Fibroblast of the aortic adventitia (primary cell): Measurements from ENCODE around the gene DAPK1. TPM values are rescaled to one million over a fixed set of nuclear protein-coding genes. Genes with fewer than 3 reads are reported as not detected.

Source experiments
- DNase-seq: peaks from one replicate; pipeline ENCODE4 v3.0.0-alpha.2; 2010; ENCODE audit warnings: low read depth
- H3K4me3 ChIP-seq: 2 replicates; pipeline ENCODE4 v1.5.1; 2011; ENCODE audit warnings: low read depth, mild to moderate bottlenecking, control low read depth, low read length, moderate library complexity
- CTCF ChIP-seq: IDR thresholded peaks from 2 replicates; pipeline ENCODE4 v1.5.1; 2011; ENCODE audit warnings: mild to moderate bottlenecking, low read length, control low read depth, inconsistent platforms; ENCODE audit not compliant: insufficient read depth
- total RNA-seq: library from RNA; depleted of rRNA; stranded (reverse); fragments of >200 nt; gene quantifications from 2 replicates; pipeline ENCODE4 v1.2.3, GENCODE V29; 2012; ENCODE audit warnings: low replicate concordance

Gene DAPK1
- total RNA-seq, 1 donor, result 30.9 TPM

GRCh38 chr9:87569518-87569917, 71.9 kb downstream of the DAPK1 start:
- DNase-seq, result peak; percentile 79
- no peak for TF ChIP-seq CTCF

GRCh38 chr9:87570000-87570908, 72.6 kb downstream of the DAPK1 start:
- H3K4me3 ChIP-seq, result no peak overlapping the region
- TF ChIP-seq CTCF, result no peak
- peak; percentile 52 for DNase-seq

More at GRCh38 chr9:87569518-87569917, 71.9 kb downstream of the DAPK1 start:
- no peak overlapping the region for H3K4me3 ChIP-seq

- H3K4me3 ChIP-seq, result no peak overlapping the region
- DNase-seq, result no peak
- TF ChIP-seq CTCF, result no peak
Measured at GRCh38 chr9:87572719-87573118, 75.1 kb downstream of the DAPK1 start.

- no peak for TF ChIP-seq CTCF
- DNase-seq, result peak; percentile 23
- H3K4me3 ChIP-seq, result no peak overlapping the region
Measured at GRCh38 chr9:87573841-87574342, 76.2 kb downstream of the DAPK1 start.

GRCh38 chr9:87577746-87578145, 80.1 kb downstream of the DAPK1 start:
- no peak for DNase-seq
- H3K4me3 ChIP-seq, result no peak overlapping the region
- TF ChIP-seq CTCF, result no peak

- no peak for DNase-seq
- no peak for TF ChIP-seq CTCF
- no peak overlapping the region for H3K4me3 ChIP-seq
Measured at GRCh38 chr9:87578625-87579024, 81.0 kb downstream of the DAPK1 start.
